Measurements from ENCODE around the gene KCNK15. TPM values are rescaled to one million over a fixed set of nuclear protein-coding genes. Genes with fewer than 3 reads are reported as not detected.
A peak's percentile ranks its signal among the peaks of the same experiment; 100 is the strongest.

KCNK15 gene
- total and polyA plus RNA-seq, 12 donors: 0.13 to 0.82 (median 0.38) TPM

GRCh38 chr20:44703183-44703925 lies 42.3 kb upstream of the KCNK15 start:
- DNase-seq (no peak), ATAC-seq (peak in 6 of 8 donors; percentile 1 to 41 (median 26))
- Histone ChIP-seq H3K4me3 (no peak overlapping the region), H3K27me3 (no peaks in the 10 kb centered on the region), H3K9me3 (no peaks in the 10 kb centered on the region), H3K36me3 (no peaks in the 10 kb centered on the region), H3K27ac (peak overlapping the region; percentile 57 to 83 (median 70)), H3K4me1 (peaks cover 21 to 60% (median 41%) of the 10 kb centered on the region in 9 donors)
- 47 to 49% methylated on average over 12 of the region's 12 CpGs for WGBS, 2 donors
- TF ChIP-seq, protein P1, sequence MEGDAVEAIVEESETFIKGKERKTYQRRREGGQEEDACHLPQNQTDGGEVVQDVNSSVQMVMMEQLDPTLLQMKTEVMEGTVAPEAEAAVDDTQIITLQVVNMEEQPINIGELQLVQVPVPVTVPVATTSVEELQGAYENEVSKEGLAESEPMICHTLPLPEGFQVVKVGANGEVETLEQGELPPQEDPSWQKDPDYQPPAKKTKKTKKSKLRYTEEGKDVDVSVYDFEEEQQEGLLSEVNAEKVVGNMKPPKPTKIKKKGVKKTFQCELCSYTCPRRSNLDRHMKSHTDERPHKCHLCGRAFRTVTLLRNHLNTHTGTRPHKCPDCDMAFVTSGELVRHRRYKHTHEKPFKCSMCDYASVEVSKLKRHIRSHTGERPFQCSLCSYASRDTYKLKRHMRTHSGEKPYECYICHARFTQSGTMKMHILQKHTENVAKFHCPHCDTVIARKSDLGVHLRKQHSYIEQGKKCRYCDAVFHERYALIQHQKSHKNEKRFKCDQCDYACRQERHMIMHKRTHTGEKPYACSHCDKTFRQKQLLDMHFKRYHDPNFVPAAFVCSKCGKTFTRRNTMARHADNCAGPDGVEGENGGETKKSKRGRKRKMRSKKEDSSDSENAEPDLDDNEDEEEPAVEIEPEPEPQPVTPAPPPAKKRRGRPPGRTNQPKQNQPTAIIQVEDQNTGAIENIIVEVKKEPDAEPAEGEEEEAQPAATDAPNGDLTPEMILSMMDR (IDR thresholded peaks at IDR 0.05): peak in 1 of 9 donors; percentile 2
- intact Hi-C loops (cut with DNase I): no loop called here

- H3K36me3 ChIP-seq: no peaks in the 10 kb centered on the region
- H3K27ac ChIP-seq: peak overlapping the region in 7 of 10 donors; percentile 11 to 83 (median 69)
- DNase-seq: no peak
- intact Hi-C loops (cut with DNase I): no loop called here
- 84 to 92% methylated on average over 9 of the region's 9 CpGs for WGBS, 2 donors
- peaks cover 21 to 60% (median 41%) of the 10 kb centered on the region in 9 donors for H3K4me1 ChIP-seq
- H3K27me3 ChIP-seq: no peaks in the 10 kb centered on the region
- no peaks in the 10 kb centered on the region for H3K9me3 ChIP-seq
- H3K4me3 ChIP-seq: no peak overlapping the region
- TF ChIP-seq, protein P1 (IDR thresholded peaks at IDR 0.05): no peak
- ATAC-seq: no peak
These were observed 41.6 kb upstream of the KCNK15 start for GRCh38 chr20:44703956-44704488.

GRCh38 chr20:44704551-44704971 lies 41.1 kb upstream of the KCNK15 start:
- H3K27me3 ChIP-seq: no peaks in the 10 kb centered on the region
- peaks cover 21 to 60% (median 41%) of the 10 kb centered on the region in 9 donors for H3K4me1 ChIP-seq
- no peak for ATAC-seq
- H3K9me3 ChIP-seq: no peaks in the 10 kb centered on the region
- no peak for DNase-seq
- no peak overlapping the region for H3K4me3 ChIP-seq
- TF ChIP-seq, protein P1 (IDR thresholded peaks at IDR 0.05): no peak
- H3K27ac ChIP-seq: peak overlapping the region in 6 of 10 donors; percentile 4 to 83 (median 74)
- intact Hi-C loops (cut with DNase I): no loop called here
- H3K36me3 ChIP-seq: no peaks in the 10 kb centered on the region
- WGBS, 2 donors: 81 to 82% methylated on average over 4 of the region's 4 CpGs

DNA sequence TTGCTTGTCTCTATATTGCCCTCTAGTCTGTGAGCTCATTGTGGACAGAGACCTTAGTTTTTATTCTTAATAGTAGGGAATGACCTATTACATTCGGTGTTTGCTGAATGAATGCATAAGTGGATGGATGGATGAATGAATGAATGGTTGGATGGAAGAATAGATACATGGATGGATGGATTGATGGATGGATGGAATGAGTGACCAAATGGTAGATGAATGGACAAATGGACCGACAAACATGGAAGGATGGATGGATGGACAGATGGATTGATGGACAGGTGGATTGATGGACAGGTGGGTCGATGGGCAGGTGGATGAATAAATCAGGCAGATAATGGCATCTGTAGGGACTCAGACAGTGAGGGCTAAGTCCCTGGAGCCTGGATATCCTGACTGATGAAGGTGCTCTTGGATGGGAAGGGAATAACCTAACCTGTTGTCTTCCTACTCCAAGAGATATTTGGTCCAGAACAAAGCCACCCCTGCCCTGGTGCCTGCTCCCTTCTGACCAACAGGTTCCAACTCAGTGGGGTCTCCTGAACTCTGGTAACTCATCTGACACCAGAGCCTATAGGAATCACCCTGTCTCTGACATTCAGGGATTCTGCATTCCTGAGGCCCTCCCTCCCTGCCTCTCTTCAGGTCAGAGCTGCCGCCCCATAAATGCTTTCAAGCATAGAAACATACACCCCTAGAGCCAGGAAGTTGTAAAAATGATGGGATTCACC lies 40.1 kb upstream of the KCNK15 start:
- Histone ChIP-seq H3K27ac (peak overlapping the region in 6 of 10 donors; percentile 65 to 82 (median 72)), H3K36me3 (no peaks in the 10 kb centered on the region), H3K4me1 (peaks cover 21 to 57% (median 41%) of the 10 kb centered on the region in 9 donors), H3K9me3 (no peaks in the 10 kb centered on the region), H3K4me3 (no peak overlapping the region), H3K27me3 (no peaks in the 10 kb centered on the region)
- TF ChIP-seq, protein P1 (IDR thresholded peaks at IDR 0.05): no peak
- ATAC-seq (no peak), DNase-seq (no peak)
- intact Hi-C loops (cut with DNase I): no loop called here
- 82 to 83% methylated on average over 4 of the region's 4 CpGs for WGBS, 2 donors
